ENCODE data around the gene MUC15.

DNA sequence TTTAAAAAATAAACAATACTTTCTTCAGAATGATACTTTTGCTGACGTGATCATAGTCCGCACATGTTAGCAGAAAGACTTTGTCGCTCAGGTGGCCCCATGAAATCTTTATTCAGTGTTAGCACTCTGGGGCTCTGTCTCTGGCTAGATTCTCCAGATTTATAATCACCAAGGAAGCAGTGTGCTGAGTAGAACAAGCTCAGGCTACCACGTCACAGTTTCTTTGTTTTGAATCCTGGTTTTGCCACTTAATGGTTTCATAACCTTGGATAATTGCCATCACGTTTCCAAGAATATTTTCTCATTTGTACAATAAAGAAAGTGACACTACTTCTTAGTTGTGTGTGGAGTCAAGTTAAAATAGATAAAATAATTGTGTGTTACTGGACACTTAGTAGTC lies 3.9 kb upstream of the MUC15 start:
- no peak for TF ChIP-seq POLR2AphosphoS5 (IDR thresholded peaks at IDR 0.05)
- TF ChIP-seq EP300 (IDR thresholded peaks at IDR 0.05) = no peak
- no peak for TF ChIP-seq CTCF (IDR thresholded peaks at IDR 0.05)
